Right cardiac atrium (tissue), 5 donors: ENCODE data around the gene HSPBP1. TPM values are rescaled to one million over a fixed set of nuclear protein-coding genes. Genes with fewer than 3 reads are reported as not detected.
"Not testable (repeated sequence)": the region's sequence is repeated elsewhere in the genome, so short reads cannot be mapped to it uniquely, and the experiment has no call there.

Experiments used
- ATAC-seq, 2 donors: fragments of 200-7000 bp; cut with Tn5 transposase; one replicate each; pipeline versions ENCODE4 v1.8.0 to v1.9.1; 2020; ENCODE audit warnings: moderate library complexity in 2 of 2, mild to moderate bottlenecking in 1 of 2
- DNase-seq, 3 donors: peaks; one replicate each; pipeline ENCODE4 v3.0.0-alpha.2; 2020
- H3K27ac ChIP-seq: one replicate; pipeline ENCODE4 v1.5.1; 2013; ENCODE audit warnings: mild to moderate bottlenecking, low read length, control low read depth, moderate library complexity
- H3K27me3 ChIP-seq: one replicate; pipeline ENCODE4 v1.6.1; 2013; ENCODE audit not compliant: control insufficient read depth, insufficient read depth
- H3K4me1 ChIP-seq: one replicate; pipeline ENCODE4 v1.6.1; 2013; ENCODE audit warnings: low read length; ENCODE audit not compliant: control insufficient read depth, insufficient read depth
- H3K4me3 ChIP-seq: one replicate; pipeline ENCODE4 v1.5.1; 2013; ENCODE audit warnings: low read length, control low read depth
- H3K9me3 ChIP-seq: one replicate; pipeline ENCODE4 v1.6.1; 2013; ENCODE audit warnings: low read length; ENCODE audit not compliant: control insufficient read depth
- WGBS: extraction: QIAGEN DNeasy Blood & Tissue Kit; methylation state at CpG from one replicate; pipeline ENCODE4 v1.1.7; 2013; 5-methylcytosine and 5-hydroxymethylcytosine counted together
- intact Hi-C, 4 donors: fragments of 100-400 bp; cut with DNase I; formaldehyde crosslinking; loops; one replicate each; pipeline versions ENCODE4 v1.11.0 to v1.14.0; 2022 to 2023
- long read RNA-seq, 4 donors: library from polyadenylated mRNA; unstranded; transcript quantifications; one replicate each; pipeline ENCODE4 v2.0.0, GENCODE V29; 2020 to 2021
- polyA plus RNA-seq: library from polyadenylated mRNA; stranded (reverse); fragments of 200-250 nt; gene quantifications from one replicate; pipeline ENCODE4 v1.2.3, GENCODE V29; 2013
- total RNA-seq, 4 donors: library from RNA; stranded (reverse); fragmentation: NEBNext Ultra II Directional; extraction: Animal tissue kit (Norgen Biotek cat#: 25700); gene quantifications; one replicate each; pipeline ENCODE4 v1.2.1, GENCODE V29; 2021
- donor health status: healthy with polysubstance abuse.
- donor health status: DM: no; HTN: yes; CAD: no.
- donor health status: DM: no; HTN: no; CAD: no.
- donor health status: DM: no; HTN: yes; CAD: no; lungs with severe emphysema.
- donor health status: DM: yes; HTN: yes; CAD: no.

The HSPBP1 gene, protein sequence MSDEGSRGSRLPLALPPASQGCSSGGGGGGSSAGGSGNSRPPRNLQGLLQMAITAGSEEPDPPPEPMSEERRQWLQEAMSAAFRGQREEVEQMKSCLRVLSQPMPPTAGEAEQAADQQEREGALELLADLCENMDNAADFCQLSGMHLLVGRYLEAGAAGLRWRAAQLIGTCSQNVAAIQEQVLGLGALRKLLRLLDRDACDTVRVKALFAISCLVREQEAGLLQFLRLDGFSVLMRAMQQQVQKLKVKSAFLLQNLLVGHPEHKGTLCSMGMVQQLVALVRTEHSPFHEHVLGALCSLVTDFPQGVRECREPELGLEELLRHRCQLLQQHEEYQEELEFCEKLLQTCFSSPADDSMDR
- 10 to 100 TPM; 27.7 to 35.1 (median 31.3) TPM for total RNA-seq
- 48.0 TPM for polyA plus RNA-seq
- long read RNA-seq, donor 1, transcript HSPBP1-202 (8 exons, 1,572 nt) = major isoform, 92 of 117 reads
- long read RNA-seq, donor 1, partial matches to known transcripts = 3 of 117 reads
- long read RNA-seq, donor 1, other reads (novel, unspliced or antisense) = 20 of 117 reads
- long read RNA-seq, donor 2, transcript HSPBP1-202 (8 exons, 1,572 nt) = major isoform, 38 of 52 reads
- long read RNA-seq, donor 2, partial matches to known transcripts = 1 of 52 reads
- long read RNA-seq, donor 2, other reads (novel, unspliced or antisense) = 12 of 52 reads
- long read RNA-seq, donor 3, transcript HSPBP1-206 (7 exons, 1,449 nt) = minor isoform, 10 of 259 reads
- long read RNA-seq, donor 3, transcript HSPBP1-202 (8 exons, 1,572 nt) = major isoform, 190 of 259 reads
- long read RNA-seq, donor 3, partial matches to known transcripts = 3 of 259 reads
- long read RNA-seq, donor 3, other reads (novel, unspliced or antisense) = 56 of 259 reads
- long read RNA-seq, donor 4, transcript HSPBP1-202 (8 exons, 1,572 nt) = major isoform, 35 of 45 reads
- long read RNA-seq, donor 4, partial matches to known transcripts = 0 of 45 reads
- long read RNA-seq, donor 4, other reads (novel, unspliced or antisense) = 8 of 45 reads

DNA sequence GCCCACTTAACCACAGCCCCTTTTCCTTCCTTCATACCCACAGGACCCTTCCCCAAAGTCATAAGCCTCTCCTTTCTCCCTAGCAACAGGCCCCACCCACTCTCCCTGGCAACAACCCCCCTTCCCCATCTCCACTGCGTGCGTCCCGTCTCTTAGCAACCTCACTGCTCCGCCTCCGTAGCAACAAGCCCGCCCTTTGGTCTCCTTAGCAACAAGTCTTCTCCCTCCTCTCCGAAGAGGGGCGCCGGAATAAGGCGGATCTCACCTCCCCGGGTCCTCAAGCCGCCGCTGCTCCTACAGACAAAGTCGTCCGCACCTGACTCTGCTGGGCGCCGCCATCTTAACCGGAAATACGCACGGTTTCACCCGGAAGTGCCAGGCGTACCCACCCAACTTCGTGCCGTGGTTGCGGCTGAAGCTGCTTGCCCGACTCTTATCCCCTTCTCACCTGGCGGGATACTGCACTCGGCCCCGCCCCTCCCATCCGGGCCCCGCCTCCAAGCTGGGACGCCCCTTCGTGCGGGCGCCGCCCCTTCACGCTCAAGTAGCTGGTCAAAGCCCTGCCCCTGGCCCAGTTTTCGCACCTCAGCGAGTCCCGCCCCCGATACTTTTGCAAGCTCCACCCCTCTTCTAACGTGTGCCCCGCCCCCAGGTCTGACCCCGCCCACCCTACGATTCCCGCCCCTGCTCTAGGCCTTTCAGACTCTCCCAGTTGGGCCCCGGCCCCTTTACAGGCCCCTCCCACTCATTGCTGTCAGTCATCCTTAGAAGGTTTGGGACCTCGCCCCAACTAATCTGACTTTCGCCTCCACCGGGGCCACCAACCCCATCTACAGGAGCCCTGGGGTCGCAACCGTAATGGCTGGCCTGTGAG, at the start of gene HSPBP1:
TSS of gene HSPBP1 (minus strand) at position 341 of the 874 bp plus-strand sequence. CDS start 502 bp downstream, outside the sequence.
- Histone ChIP-seq H3K4me1 (no peaks in the 10 kb centered on the region), H3K9me3 (no peaks in the 10 kb centered on the region), H3K4me3 (peak within 1 kb of the TSS; percentile 56), H3K27me3 (no peaks in the 10 kb centered on the region), H3K27ac (peak within 1 kb of the TSS; percentile 59)
- intact Hi-C loops = loop anchor here in 1 of 4 donors (2.0 kb wide), 1 partner anchor 21 kb away; the partner anchor contains the start of gene PPP6R1
- ATAC-seq (peak; percentile 92 to 93), DNase-seq (peak; percentile 92 to 98 (median 97))
- WGBS = 3% methylated on average over 52 of the region's 52 CpGs

DNA sequence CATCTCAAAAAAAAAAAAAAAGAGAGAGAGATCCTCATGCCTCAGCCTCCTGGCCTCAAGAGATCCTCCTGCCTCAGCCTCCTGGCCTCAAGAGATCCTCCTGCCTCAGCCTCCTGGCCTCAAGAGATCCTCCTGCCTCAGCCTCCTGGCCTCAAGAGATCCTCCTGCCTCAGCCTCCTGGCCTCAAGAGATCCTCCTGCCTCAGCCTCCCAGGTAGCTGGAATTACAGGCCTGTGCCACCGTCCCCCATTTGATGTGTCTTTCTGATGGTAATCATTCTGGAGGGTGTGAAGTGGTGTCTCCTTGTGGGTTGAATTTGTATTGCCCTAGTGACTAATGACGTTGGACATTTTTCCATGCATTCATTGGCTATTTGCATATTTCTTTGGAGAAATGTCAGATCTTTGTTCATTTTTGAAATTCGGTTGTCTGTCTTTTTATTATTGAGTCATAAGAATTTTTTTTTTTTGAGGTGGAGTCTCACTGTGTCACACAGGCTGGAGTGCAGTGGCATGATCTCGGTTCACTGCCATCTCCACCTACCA, 48.9 kb upstream of the HSPBP1 start:
- H3K4me1 ChIP-seq, H3K27me3 ChIP-seq, H3K27ac ChIP-seq, ATAC-seq, H3K4me3 ChIP-seq, DNase-seq, intact Hi-C loops, H3K9me3 ChIP-seq: not testable (repeated sequence)
- WGBS = 68% methylated on average over 4 of the region's 4 CpGs

DNA sequence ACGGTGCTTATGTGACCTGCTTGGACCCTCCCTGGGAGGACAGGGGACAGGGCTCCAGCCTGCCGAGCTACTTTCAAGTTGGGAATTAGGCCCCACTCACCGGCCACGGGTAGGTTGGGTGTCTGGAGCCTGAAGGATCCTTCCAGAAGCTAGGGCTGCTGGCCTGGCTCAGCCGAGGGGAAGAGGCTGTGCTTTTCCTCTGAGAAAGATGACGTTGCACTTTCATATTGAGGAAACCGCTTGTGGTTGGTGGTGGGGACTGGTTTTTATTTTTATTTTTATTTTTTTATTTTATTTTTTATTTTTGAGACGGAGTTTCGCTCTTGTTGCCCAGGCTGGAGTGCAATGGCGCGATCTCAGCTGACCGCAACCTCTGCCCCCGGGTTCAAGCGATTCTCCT, 45.3 kb upstream of the HSPBP1 start, which contains the start of gene TMEM150B:
TSS of gene TMEM150B (minus strand) at position 170 of the 400 bp plus-strand sequence. CDS start 4,305 bp downstream, outside the sequence.
- Histone ChIP-seq H3K4me3 (no peak within 1 kb of the TSS), H3K9me3 (no peaks in the 10 kb centered on the region), H3K27ac (no peak within 1 kb of the TSS), H3K4me1 (no peaks in the 10 kb centered on the region), H3K27me3 (no peaks in the 10 kb centered on the region)
- ATAC-seq = no peak
- 69% methylated on average over 14 of the region's 14 CpGs for WGBS
- peak in 1 of 3 donors; percentile 67 for DNase-seq
- intact Hi-C loops = no loop called here

DNA sequence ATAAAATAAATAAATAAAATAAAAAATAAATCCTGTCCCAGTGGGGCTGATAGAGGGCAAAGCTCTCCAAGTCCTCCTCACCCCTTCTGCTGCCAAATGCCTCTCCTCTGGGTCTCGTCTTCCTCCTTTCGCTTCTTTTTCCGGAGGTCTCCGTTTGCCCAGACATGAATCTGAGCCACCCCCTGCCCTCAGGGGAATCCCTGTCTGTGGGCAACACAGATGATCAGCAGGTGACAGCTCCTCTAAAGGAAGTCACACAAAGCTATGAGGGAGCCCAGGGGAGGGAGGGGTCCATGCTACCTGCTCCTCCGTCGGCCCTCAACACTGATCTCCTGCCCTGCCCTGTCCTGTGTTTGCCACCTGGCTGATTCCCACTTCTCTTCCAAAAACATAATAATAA, 44.8 kb upstream of the HSPBP1 start:
- DNase-seq (no peak), ATAC-seq (no peak)
- Histone ChIP-seq H3K27me3 (no peaks in the 10 kb centered on the region), H3K27ac (no peak overlapping the region), H3K9me3 (no peaks in the 10 kb centered on the region), H3K4me3 (no peak overlapping the region), H3K4me1 (no peaks in the 10 kb centered on the region)
- intact Hi-C loops = no loop called here
- 78% methylated on average over 6 of the region's 6 CpGs for WGBS

DNA sequence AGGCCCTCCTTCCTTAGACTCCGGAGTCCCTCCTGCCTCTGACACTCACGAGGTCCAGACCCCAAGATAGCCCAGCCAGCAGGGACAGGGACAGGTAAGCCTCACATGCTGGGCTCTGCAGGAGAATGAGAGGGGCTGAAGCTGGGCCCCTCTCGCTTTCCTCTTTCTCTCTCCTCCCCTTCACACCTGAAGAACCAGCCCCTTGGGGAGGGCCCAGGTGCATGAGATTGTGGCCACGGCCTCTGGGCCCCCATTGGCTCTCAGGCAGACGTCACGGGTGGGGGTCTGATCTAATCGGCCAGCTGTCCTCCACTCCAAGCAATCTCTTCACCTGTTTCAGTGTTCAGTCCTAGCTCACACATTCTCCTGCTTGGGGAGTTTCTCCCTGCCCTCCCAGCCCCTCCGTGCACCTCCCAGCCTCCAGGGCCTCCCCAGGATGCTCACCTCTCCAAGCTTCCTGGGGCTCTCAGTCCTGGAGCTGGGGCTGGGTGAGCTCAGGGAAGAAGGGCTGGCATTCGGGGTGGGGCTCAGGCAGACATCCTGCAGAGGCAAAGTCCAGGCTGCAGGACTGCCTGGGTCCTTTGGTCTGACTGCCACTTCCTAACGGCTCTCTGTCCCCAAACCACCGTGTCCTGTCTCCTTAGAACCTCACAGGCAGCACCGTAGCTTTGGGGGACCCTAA, 42.4 kb upstream of the HSPBP1 start:
- H3K27me3 ChIP-seq = no peaks in the 10 kb centered on the region
- intact Hi-C loops = no loop called here
- WGBS = 55% methylated on average over 12 of the region's 12 CpGs
- no peaks in the 10 kb centered on the region for H3K4me1 ChIP-seq
- ATAC-seq (no peak), DNase-seq (no peak)
- no peaks in the 10 kb centered on the region for H3K9me3 ChIP-seq
- no peak overlapping the region for H3K27ac ChIP-seq
- no peak overlapping the region for H3K4me3 ChIP-seq

DNA sequence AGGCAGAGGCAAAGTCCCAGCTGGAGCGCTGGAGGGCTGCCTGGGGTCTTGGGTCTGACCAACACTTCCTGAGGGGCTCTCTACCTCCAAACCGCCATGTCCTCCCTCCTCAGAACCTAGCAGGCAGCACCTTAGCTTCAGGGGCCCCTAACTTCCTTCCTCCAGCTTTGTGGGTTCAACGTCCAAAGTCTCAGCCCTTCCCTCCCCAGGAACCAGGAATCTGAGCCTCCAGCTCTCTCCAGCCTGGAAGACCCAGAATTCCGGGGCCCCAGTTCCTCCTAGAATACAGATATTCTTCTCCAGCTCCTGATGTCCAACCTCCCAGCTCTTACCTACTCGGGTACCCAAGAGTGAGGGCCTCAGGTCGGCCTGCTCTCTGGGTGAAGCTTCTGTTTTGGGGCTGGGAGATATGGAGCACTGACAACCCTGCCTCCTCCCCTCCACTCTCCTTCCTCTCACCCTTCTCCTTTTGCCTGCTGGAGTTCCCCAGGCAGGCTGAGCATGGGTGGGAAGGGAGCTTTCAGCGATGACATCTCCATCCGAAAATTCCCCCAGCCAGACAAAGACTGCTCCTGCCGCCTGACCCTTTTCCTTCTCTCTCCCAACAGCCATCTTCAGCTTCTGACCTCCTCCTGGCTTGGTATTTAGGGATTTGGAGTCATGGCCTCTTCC, 41.7 kb upstream of the HSPBP1 start:
- peak in 1 of 2 donors; percentile 12 for ATAC-seq
- WGBS = 67% methylated on average over 9 of the region's 9 CpGs
- H3K4me3 ChIP-seq = no peak overlapping the region

DNA sequence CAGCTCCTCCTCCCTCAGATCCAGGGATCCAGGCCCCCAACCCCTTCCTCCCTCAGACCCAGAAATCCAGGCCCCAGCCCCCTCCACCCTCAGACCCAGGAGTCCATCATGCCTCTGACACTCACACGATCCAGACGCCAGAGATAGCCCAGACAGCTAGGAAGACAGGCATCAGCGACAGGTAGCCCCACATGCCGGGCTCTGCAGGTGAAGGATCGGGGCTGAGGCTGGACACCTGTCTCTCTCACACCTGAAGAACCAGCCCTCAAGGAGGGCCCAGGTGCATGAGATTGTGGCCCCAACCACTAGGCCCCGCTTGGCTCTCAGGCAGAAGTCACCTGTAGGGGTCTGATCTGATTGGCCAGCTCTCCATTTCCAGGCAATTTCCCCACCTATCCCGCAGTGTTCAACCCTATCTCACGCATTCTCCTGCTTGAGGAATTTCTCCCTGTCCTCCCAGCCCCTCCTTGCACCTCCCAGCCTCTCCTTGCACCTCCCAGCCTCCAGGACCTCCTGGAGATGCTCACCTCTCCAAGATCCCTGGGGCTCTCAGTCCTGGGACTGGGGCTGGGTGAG, 41.0 kb upstream of the HSPBP1 start:
- DNase-seq (no peak), ATAC-seq (no peak)
- H3K9me3 ChIP-seq = no peaks in the 10 kb centered on the region
- no peaks in the 10 kb centered on the region for H3K27me3 ChIP-seq
- H3K27ac ChIP-seq = no peak overlapping the region
- H3K4me1 ChIP-seq = no peaks in the 10 kb centered on the region
- H3K4me3 ChIP-seq = no peak overlapping the region
- intact Hi-C loops = no loop called here
- 81% methylated on average over 8 of the region's 8 CpGs for WGBS

More for the DNA sequence above, 41.7 kb upstream of the HSPBP1 start:
- Histone ChIP-seq H3K27ac (no peak overlapping the region), H3K4me1 (no peaks in the 10 kb centered on the region), H3K27me3 (no peaks in the 10 kb centered on the region), H3K9me3 (no peaks in the 10 kb centered on the region)
- intact Hi-C loops = no loop called here
- no peak for DNase-seq

DNA sequence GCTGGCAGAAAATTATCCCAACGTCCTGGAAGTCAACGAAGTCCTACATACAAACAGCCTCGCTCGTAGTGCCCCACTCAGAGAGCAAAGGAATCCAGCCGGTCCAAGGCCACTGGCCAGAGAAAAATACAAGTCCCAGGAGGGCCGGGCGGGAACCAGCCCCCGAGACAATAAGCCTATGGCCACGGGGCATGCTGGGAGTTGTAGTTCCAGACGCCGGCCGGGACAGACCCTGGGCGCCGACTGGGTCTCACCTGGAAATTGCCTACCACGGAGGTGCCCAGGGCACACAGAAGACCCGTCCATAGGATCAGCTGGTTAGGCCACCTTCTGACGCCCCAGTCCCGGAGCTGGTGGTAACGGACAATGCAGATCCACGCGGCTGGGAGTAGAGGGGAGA, 39.9 kb upstream of the HSPBP1 start:
- WGBS = 12% methylated on average over 21 of the region's 21 CpGs
- ATAC-seq = peak; percentile 71 to 80
- Histone ChIP-seq H3K27ac (no peak overlapping the region), H3K9me3 (no peaks in the 10 kb centered on the region), H3K27me3 (no peaks in the 10 kb centered on the region), H3K4me3 (no peak overlapping the region), H3K4me1 (no peaks in the 10 kb centered on the region)
- intact Hi-C loops = no loop called here
- peak; percentile 59 to 82 (median 80) for DNase-seq

DNA sequence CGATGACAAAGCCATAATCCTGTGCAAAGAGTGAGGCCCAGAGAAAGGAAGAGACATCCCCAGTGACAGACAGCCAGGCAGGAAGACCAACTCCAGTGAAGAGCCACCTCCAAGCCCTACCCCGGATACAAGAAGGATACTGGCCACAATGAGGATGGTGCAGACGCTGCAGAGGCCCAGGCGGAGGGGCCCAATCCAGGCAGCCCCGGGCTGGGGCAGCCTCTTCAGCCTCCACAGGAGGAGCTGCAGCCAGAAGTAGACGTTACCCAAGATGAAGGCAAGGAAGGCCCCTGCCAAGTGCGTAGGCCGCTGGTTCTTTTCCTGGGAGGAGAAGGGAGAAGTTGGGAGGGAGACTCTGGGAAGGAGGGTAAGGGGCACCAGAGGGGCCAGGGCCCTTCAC, 36.7 kb upstream of the HSPBP1 start:
- no peaks in the 10 kb centered on the region for H3K9me3 ChIP-seq
- intact Hi-C loops = no loop called here
- H3K27ac ChIP-seq = no peak overlapping the region
- DNase-seq = no peak
- no peak for ATAC-seq
- no peaks in the 10 kb centered on the region for H3K4me1 ChIP-seq
- no peaks in the 10 kb centered on the region for H3K27me3 ChIP-seq
- no peak overlapping the region for H3K4me3 ChIP-seq
- 79% methylated on average over 8 of the region's 8 CpGs for WGBS
